ENCODE results near the gene PIK3AP1.
A peak's percentile ranks its signal among the peaks of the same experiment; 100 is the strongest.
"Not testable (repeated sequence)": the region's sequence is repeated elsewhere in the genome, so short reads cannot be mapped to it uniquely, and the experiment has no call there.

Gene PIK3AP1, protein sequence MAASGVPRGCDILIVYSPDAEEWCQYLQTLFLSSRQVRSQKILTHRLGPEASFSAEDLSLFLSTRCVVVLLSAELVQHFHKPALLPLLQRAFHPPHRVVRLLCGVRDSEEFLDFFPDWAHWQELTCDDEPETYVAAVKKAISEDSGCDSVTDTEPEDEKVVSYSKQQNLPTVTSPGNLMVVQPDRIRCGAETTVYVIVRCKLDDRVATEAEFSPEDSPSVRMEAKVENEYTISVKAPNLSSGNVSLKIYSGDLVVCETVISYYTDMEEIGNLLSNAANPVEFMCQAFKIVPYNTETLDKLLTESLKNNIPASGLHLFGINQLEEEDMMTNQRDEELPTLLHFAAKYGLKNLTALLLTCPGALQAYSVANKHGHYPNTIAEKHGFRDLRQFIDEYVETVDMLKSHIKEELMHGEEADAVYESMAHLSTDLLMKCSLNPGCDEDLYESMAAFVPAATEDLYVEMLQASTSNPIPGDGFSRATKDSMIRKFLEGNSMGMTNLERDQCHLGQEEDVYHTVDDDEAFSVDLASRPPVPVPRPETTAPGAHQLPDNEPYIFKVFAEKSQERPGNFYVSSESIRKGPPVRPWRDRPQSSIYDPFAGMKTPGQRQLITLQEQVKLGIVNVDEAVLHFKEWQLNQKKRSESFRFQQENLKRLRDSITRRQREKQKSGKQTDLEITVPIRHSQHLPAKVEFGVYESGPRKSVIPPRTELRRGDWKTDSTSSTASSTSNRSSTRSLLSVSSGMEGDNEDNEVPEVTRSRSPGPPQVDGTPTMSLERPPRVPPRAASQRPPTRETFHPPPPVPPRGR
- total RNA-seq = 20.6 to 175 (median 135) reads per million in 4 experiments

DNA sequence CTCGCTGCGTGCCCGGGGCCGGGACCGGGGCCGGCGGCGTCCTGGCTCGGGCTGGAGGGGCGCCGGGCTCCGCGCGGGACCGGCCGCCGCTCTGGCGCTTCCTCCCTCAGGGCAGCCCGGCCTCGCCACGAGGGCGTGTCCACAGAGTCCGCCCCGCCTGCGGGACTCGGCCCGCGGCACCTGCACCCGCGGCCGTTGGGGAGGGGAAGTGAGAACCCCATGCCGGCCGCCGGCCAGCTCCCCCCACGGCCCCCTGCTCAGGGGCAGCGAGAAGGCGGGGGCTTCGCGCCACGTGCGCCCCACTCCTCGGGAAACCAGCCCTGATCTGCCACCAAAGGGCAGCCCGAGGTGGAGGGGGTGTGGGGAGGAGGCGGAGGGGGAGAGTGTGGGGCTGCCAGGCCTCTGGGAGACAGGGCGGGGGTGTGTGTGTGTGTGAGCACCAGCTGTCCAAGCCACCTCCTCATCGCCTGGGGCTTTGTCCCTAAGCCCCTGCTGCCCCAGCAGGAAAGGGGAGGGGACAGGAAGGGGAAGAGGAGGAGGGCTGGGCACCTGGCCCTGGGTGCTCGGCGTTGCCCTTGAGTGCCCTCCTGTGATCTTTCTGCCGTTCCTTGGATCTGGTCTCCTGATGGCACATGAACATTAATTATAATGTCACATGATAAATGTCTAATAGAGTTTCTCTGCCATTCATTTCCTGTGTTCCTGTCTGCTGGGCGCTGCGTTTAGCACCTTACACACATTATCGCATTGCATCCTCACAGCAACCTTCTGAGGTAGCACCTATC, at the start of gene PIK3AP1:
TSS of gene PIK3AP1 (minus strand) at position 93 of the 785 bp plus-strand sequence. CDS start 120 bp downstream, outside the sequence.
- DNase-seq = no peak

DNA sequence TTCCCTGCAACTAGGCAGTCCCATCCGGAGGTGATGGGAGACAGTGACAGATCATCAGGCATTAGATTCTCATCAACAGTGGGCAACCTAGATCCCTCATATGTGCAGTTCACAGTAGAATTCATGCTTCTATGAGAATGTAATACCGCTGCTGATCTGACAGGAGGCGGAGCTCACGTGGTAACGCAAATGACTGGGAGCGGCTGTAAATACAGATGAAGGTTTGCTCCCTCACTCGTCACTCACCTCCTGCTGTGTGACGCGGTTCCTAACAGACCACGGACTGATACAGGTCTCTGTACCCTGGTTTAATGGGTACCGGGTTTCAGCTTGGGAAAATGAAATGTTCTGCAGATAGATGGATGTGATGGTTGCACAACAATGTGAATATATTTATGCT, 47.8 kb upstream of the PIK3AP1 start:
- DNase-seq = no peak

DNA sequence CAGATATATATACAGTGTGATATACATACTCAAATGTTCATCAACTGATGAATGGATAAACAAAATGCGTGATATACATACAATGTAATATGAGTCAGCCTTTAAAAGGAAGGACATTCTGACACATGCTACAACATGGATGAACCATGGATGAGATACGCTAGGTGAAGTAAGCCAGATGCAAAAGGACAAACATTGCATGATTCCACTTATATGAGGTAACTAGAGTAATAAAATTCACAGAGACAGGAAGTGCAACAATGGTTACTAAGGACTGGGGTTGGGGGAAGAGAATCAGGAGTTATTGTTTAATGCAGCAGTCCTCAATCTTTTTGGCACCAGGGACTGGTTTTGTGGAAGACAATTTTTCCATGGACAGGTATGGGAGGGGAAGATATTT, 47.3 kb upstream of the PIK3AP1 start:
- no peak for DNase-seq

DNA sequence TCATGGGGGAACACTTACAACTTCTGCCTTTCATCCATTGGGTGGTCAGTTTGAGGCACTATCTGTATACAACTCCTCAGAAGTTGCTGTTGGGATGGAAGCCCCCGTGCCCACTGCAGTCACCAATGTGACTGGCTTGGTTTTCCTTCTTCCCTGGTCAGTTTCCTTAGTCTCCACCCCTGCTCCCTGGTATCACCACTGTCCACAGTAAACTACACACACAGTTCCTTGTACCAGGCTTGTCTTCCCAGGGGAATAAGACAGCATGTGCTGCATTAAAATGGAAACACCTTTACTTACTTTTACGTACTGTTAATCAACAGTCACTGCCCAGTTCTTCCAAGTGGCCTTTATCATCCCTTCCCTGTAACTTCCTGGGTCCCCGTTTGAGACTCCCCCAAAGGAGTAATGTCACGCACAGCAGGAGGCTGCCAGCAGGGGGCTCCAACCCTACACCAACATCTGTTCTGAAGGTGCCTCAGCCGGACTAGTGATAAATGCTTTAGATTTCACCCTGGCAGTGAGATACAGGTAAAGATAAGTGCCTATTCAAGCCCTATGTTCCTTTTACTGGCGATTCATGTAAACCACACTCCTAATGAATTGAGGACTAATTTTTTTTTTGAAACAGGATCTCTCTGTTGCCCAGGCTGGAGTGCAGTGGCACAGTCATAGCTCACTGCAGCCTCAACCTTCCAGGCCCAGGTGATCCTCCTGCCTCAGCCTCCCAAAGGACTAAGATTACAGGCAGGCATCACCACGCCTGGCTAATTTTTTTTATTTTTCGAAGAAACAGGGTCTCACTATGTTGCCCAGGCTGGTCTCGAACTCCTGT, 45.3 kb upstream of the PIK3AP1 start:
- peak; percentile 59 for DNase-seq

DNA sequence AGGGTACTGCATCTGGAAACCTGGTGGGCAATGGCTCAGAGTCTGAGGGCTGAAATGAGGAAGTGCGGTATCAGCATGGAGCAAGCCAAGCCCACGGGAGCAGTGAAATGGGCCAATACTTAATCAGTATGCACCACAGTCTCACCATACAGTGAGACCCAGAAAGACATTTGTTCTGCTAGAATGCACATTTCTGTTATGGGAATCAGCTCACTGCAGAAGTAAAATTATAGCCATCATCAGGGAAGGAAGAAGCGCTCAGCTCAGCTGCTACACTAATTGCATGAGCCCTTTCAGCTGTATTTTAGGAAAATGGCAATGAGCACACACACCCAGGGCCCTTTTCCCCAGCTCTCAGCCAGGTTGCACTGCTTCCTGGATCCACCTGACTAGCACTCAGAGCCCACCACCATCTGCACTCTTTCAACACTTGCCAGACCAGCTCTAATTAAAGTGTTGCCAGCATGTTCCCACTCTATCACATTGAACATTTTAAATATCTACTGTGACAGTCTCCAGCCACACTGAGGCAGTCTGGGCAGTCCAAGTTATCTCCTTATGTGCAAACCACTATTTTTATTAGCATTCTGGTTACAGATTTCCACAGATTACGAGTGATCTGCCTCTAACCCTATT, 44.2 kb upstream of the PIK3AP1 start:
- no peak for DNase-seq

DNA sequence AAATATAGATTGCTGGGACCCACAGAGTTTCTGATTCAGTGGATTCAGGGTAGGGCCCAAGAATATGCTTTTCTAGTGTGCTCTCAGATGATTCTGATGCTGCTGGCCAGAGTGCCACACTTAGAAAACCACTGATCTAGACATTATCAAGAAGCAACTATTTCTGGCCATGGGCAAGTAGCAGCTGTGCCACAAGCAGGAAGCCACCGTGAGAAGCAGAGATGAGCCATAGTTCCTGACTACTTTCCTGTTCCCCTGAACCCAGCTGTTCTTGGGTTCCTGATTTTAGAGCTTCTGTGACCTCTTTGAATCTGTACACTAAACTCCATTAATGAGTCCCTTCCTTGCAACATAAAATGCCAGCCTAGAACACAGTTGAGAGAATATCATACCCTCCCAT, 38.1 kb upstream of the PIK3AP1 start:
- no peak for DNase-seq

DNA sequence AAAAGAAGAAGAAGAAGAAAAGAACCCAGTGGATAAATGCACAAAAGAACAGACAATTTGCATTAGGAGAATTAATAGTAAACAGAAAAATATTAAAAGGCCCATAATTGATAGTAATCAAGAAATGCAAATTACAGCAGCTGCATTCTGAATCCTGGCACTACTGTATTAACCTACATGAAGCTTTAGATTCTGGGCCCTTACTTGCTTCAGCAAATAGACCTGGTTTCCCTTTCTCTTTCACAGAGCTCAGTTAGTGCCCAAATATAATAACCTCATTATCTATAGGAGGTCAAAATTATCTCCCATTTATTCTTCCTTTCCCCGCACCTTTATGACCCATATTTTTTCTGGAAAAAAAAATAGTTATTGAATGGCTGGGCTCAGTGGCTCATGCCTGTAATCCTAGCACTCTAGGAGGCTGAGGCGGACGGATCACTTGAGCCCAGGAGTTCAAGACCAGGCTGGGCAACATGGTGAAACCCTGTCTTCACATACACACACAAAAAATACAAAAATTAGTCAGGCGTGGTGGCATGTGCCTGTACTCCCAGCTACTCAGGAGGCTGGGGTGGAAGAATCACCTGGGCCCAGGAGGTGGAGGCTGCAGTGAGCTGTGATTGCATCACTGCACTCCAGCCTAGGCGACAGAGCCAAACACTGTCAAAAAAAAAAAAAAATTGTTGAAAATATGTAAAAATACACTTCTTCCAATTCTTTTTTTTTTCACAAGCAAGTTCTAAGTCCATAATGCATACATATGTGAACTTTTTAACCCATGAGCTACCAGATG, 36.0 kb upstream of the PIK3AP1 start:
- no peak for DNase-seq

DNA sequence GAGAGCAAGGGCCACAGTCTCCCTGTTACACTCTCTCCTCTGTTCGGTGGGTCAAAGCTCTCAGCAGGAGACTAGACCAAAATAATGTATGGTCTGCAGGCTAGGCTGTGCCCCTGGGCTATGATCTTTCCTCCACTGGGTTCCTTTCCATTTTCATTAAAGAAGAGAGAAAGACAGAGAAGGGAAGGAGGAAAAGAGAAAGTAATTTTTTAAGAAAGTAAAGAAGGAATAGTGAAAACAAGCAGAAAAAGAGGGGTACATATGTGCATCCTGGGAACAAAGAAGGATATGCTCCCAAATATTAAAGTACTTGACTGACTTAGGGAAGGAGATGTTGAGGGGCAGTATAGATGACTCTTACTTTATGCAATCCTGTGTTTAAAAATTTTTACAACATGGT, 33.6 kb upstream of the PIK3AP1 start:
- no peak for DNase-seq

DNA sequence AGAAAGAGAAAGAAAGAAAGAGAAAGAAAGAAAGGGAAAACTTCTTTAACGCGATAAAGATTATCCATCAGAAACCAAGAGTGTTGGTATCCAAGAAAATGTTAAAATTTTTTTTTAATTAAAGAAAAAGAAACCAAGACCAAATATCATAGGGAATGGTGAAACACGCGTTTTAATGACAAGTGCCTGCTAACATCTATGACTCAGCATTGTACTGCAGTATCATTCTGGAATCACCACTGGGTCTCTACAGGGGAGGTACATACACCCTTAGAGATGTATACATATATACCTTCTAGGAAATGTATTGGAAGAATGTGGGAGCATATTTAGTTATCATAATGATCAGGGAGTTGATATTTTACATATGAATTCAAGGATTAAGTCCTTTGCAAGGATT, 32.1 kb upstream of the PIK3AP1 start:
- DNase-seq = no peak

DNA sequence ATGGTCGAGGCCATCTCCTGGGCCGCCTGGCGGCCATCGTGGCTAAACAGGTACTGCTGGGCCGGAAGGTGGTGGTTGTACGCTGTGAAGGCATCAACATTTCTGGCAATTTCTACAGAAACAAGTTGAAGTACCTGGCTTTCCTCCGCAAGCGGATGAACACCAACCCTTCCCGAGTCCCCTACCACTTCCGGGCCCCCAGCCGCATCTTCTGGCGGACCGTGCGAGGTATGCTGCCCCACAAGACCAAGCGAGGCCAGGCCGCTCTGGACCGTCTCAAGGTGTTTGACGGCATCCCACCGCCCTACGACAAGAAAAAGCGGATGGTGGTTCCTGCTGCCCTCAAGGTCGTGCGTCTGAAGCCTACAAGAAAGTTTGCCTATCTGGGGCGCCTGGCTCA, 30.0 kb upstream of the PIK3AP1 start:
- DNase-seq = not testable (repeated sequence)

DNA sequence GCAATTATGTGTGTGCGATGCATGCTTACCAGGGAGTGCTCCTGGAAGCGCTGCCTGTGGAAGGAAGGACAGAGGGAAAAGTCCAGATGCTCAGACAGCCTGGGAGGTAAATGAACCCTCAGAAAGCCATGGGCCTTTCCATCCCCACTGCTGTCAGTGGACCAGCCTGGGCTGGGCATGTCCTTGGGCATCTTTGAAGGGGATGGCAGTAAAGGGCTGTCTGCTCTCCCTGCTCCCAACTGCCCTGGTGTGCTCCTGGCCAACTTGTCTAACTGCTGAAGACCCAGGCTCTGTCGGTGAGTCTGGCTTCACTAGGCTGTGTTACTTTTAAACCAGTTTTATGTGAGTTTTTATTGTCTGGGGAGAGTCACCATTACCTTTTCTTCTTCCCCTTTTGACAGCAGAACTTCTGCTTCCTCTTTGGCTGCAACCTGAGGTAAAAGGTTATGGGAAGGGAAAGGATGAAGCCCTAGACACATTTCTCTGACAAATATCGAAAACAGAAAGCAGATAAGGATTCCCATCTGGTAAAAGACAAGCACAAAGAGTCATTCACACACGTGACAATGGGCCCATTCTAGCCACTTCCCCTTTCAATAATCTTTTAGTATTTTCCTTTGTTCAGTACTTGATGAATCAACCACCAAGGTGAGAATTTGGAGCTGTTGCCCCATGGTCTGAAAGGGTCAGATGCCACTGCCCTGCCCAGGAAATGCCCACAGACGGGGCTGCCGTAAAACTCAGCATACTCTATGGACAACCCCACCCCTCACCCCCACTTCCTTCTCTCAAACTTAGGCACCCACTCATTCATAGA, 27.6 kb upstream of the PIK3AP1 start:
- DNase-seq = no peak

DNA sequence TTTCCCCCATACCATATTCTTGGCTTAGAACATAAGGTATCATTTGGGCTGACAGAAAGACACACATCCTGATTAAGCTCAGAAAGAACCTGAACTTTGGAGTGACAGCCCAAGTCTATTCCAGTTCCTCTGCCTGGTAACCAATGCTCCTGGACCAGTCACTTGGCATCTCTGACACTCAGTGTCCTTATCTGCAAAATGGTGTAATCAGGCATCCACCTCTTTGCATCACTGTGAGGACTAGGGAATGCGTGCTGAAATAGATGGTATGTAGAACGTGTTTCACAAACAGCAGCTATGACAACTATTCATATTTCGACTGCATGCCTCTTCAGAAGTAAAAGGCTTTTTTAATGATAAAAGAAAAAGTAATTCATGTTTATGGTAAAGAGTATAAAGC, 26.2 kb upstream of the PIK3AP1 start:
- DNase-seq = no peak

DNA sequence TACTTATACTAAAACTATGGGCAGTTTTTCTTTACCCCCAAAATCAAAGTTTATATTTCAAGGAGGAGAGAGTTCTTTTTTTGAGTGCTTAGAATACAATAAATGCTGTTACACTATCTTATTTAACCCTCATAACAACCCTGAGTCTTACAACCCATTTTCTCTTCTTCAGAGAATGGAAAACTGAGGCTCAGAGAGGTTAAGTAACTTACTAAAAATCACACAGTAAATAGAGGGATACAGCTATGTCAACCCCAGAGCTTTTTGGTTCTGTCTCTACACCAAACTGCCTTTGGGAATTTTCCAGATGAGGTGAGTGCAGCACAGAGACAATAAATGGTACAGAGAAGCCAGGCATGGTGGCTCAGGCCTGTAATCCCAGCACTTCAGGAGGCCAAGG, 25.6 kb upstream of the PIK3AP1 start:
- no peak for DNase-seq

DNA sequence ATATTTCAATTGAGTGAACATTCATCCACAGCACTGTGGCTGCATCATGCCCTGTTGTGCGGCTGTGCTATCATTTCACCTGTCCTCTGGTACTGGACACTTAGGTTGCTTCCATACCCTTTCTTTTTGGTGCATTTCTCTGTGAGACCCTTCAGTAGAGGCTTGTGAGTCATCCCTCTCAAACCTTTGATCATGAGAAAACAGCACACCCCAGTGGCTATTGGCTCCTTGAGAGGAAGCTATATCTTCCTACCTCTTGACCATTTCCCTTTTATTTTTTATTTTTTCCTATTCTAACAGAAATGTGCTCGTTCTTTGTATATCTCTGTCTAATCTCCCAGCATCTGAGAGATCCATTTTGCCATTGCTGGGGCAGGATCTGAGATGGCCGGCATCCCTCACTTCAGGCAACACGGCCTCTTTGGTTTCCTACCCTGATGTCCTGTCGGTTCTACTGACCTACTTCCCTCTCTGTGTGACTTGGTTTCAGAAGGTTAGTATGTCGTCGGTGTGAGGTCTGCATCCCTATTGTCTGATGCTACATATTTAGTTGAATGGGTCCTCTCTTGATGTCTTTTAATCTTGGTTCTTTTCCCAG, 23.8 kb upstream of the PIK3AP1 start:
- DNase-seq = no peak

DNA sequence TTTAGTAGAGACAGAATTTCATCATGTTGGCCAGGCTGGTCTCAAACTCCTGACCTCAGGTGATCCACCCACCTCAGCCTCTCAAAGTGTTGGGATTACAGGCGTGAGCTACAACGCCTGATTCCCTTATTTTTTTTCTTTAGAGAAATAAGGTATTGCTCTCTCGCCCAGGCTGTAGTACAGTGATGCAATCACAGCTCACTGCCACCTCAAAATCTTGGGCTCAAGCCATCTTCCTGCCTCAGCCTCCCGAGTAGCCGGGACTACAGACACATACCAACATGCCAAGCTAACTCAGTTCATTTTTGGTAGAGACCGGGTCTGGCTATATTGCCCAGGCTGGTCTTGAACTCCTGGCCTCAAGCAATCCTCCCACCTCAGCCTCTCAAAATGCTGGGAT, 21.2 kb upstream of the PIK3AP1 start:
- not testable (repeated sequence) for DNase-seq

DNA sequence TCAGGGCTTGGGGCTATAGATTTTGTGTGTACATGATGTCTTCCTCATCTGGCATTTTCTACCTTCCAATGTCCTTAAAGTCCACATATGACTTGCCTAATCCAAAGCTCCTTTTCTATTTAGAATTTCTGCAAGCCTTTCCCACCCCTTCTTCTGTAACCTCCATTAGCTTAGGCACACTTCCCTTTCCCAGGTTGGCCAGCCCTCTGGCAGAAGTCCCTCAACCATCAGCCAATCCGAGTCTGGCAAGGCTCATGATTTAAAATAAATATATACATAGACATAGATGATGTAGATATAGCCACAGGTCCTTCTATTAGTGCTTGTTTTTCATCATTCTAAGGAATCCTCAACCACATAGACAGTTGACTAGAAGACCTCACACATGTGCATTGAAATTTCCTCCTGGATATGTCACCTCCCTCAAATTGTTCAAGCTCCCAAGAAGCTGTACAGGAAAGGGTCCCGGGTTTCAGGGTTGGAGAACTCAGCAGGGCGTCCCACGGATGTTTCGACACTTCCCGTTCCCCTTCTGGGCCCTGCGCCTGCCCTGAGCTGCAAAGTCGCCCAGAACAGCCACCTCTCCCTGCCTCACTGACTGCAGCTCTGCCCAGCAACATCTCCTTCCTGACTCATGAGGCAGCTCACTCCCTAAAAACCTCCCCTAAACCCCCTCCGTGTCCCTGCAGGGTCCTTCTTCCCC, 20.4 kb upstream of the PIK3AP1 start:
- no peak for DNase-seq

DNA sequence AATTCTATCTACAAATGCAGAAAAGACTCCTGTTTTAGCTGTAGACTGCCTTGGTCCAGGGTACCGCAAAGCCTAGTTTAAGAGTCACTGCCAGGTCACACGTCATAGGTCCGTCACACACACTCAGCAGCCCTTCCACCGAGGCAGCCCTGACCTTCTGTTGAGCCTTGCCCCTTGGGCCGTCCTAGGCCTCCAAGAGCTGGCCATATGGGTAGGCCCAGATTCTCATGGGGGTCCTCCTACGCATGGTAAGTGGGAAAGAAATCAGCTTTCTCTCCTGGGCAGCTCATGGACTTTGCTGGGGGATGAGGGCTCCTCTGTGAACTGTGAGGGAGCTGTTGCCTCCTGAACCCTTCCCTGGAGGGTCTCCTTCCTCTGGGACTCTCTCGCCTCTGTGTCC, 19.8 kb upstream of the PIK3AP1 start:
- no peak for DNase-seq

DNA sequence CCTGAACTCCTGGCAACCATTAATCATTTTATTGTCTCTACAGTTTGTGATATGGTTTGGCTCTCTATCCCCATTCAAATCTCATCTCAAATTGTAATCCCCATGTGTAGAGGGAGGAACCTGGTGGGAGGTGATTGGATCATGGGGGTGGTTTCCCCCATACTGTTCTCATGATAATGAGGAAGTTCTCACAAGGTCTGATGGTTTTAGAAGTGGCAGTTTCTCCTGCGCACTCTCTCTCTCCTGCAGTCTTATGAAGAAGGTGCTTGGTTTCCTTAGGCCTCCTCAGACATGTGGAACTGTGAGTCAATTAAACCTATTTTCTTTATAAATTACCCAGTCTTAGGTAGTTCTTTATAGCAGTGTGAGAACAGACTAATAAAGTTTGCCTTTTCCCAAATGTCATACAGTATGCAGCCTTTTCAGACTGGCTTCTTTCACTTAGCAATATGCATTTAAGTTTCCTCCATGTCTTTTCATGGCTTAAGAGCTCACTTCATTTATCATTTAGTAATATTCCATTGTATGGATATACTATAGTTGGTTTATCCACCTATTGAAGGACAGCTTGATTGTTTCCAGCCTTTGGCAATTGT, 17.1 kb upstream of the PIK3AP1 start:
- not testable (repeated sequence) for DNase-seq

All from effector CD8-positive, alpha-beta T cell (primary cell).